B cell (primary cell): Measurements from ENCODE around the gene SMIM26. TPM values are rescaled to one million over a fixed set of nuclear protein-coding genes. Genes with fewer than 3 reads are reported as not detected.

Source experiments
- ATAC-seq: fragments of 200-7000 bp; cut with Tn5 transposase; one replicate; pipeline ENCODE4 v1.10.0; 2021; ENCODE audit warnings: low read depth, mild to moderate bottlenecking, moderate number of reproducible peaks, moderate library complexity
- CTCF ChIA-PET: fragments of 350-600 bp; sonication (Branson Sonifier 250); formaldehyde crosslinking; loops from one replicate; lab custom pipeline; 2021; ENCODE audit warnings: antibody characterized with exemption, inconsistent platforms; lab: Charles Lee
- POLR2A ChIA-PET: fragments of 350-600 bp; sonication (Branson Sonifier 250); formaldehyde crosslinking; loops from one replicate; lab custom pipeline; 2021; ENCODE audit warnings: antibody characterized with exemption; lab: Charles Lee
- DNase-seq: peaks from one replicate; pipeline ENCODE4 v3.0.0; 2013
- H2AFZ ChIP-seq: 2 replicates; pipeline ENCODE4 v1.6.1; 2012; ENCODE audit warnings: mild to moderate bottlenecking, low read depth, low read length; ENCODE audit not compliant: insufficient read depth, poor library complexity, severe bottlenecking
- H3K27ac ChIP-seq, 2 donors: 1 replicate in 1 of 2; 2 replicates in 1 of 2; pipeline ENCODE4 v1.5.1; 2012 to 2013; ENCODE audit warnings: low read length in 2 of 2, mild to moderate bottlenecking in 2 of 2, moderate library complexity in 1 of 2
- H3K27me3 ChIP-seq, 4 experiments: fragments of 200-600 bp in 1 of 4; sonication (generic) in 1 of 4; replicated peaks in 1 of 4; 1 replicate in 2 of 4; 2 replicates in 2 of 4; pipeline versions ENCODE4 v1.6.1 to v1.7.0; 2013 to 2016; ENCODE audit warnings: low read length in 3 of 4, mild to moderate bottlenecking in 2 of 4, mixed read lengths in 1 of 4, moderate library complexity in 1 of 4; ENCODE audit not compliant: insufficient read depth in 4 of 4, control insufficient read depth in 3 of 4; ENCODE audit errors: control extremely low read depth in 1 of 4
- H3K36me3 ChIP-seq, 2 experiments: replicated peaks in 1 of 2; 1 replicate in 1 of 2; 2 replicates in 1 of 2; pipeline versions ENCODE4 v1.6.1 to v1.7.1; 2013; ENCODE audit warnings: low read length in 1 of 2; ENCODE audit not compliant: insufficient read depth in 2 of 2, control insufficient read depth in 1 of 2; ENCODE audit errors: control extremely low read depth in 1 of 2, extremely low read depth in 1 of 2
- H3K4me1 ChIP-seq, 2 donors: fragments of 200-600 bp in 1 of 2; sonication (generic) in 1 of 2; 1 replicate in 1 of 2; 2 replicates in 1 of 2; pipeline versions ENCODE4 v1.5.1 to v1.6.1; 2013 to 2017; ENCODE audit warnings: low read length in 2 of 2; ENCODE audit not compliant: control insufficient read depth in 2 of 2, insufficient read depth in 2 of 2
- H3K4me2 ChIP-seq: replicated peaks from 2 replicates; pipeline ENCODE3; 2012; ENCODE audit warnings: mild to moderate bottlenecking, low read depth, low read length; ENCODE audit not compliant: poor library complexity, severe bottlenecking
- H3K4me3 ChIP-seq, 5 experiments: fragments of 200-600 bp in 1 of 5; sonication (generic) in 1 of 5; 1 replicate in 3 of 5; 2 replicates in 2 of 5; pipeline versions ENCODE4 v1.5.1 to v1.7.0; 2011 to 2016; ENCODE audit warnings: low read length in 4 of 5, mild to moderate bottlenecking in 4 of 5, low read depth in 2 of 5, control low read depth in 1 of 5, moderate library complexity in 1 of 5; ENCODE audit not compliant: insufficient read depth in 1 of 5; ENCODE audit errors: control extremely low read depth in 1 of 5, extremely low read depth in 1 of 5
- H3K79me2 ChIP-seq: fragments of 200-600 bp; sonication (generic); one replicate; pipeline ENCODE4 v1.6.0; 2016; ENCODE audit warnings: low read length; ENCODE audit not compliant: control insufficient read depth, insufficient read depth
- H3K9ac ChIP-seq: fragments of 200-600 bp; sonication (generic); 2 replicates; pipeline ENCODE4 v1.6.1; 2017; ENCODE audit warnings: mild to moderate bottlenecking, low read length, moderate library complexity
- H3K9me3 ChIP-seq, 3 donors: one replicate each; pipeline versions ENCODE4 v1.6.1 to v1.7.1; 2013; ENCODE audit warnings: low read length in 2 of 3; ENCODE audit not compliant: control insufficient read depth in 2 of 3, insufficient read depth in 1 of 3; ENCODE audit errors: control extremely low read depth in 1 of 3
- H4K20me1 ChIP-seq: 2 replicates; pipeline ENCODE4 v1.6.0; 2012; ENCODE audit warnings: mild to moderate bottlenecking, low read length; ENCODE audit not compliant: insufficient read depth, control insufficient read depth, poor library complexity, severe bottlenecking
- H3K27ac Mint-ChIP-seq: one replicate; pipeline ENCODE4 v1.8.0; 2021; ENCODE audit warnings: mixed read lengths
- H3K27me3 Mint-ChIP-seq: one replicate; pipeline ENCODE4 v1.8.0; 2021; ENCODE audit warnings: mixed read lengths
- H3K4me1 Mint-ChIP-seq: one replicate; pipeline ENCODE4 v1.8.0; 2021; ENCODE audit warnings: mixed read lengths
- H3K4me3 Mint-ChIP-seq: one replicate; pipeline ENCODE4 v1.8.0; 2021; ENCODE audit warnings: mixed read lengths
- H3K9me3 Mint-ChIP-seq: one replicate; pipeline ENCODE4 v1.8.0; 2022; ENCODE audit warnings: mixed read lengths; ENCODE audit not compliant: insufficient read depth
- EZH2 ChIP-seq: IDR thresholded peaks from 2 replicates; pipeline ENCODE4 v1.6.1; 2012; ENCODE audit warnings: borderline replicate concordance, low read depth, mild to moderate bottlenecking, moderate library complexity, low read length; ENCODE audit not compliant: insufficient read depth, poor library complexity, severe bottlenecking
- WGBS: methylation state at CpG from one replicate; pipeline ENCODE4 v1.1.5; 2013; ENCODE audit warnings: missing lambda C conversion rate; ENCODE audit not compliant: insufficient coverage; 5-methylcytosine and 5-hydroxymethylcytosine counted together
- intact Hi-C: fragments of 100-400 bp; cut with micrococcal nuclease; formaldehyde crosslinking; loops from one replicate; pipeline ENCODE4 v1.10.0; 2022
- polyA plus RNA-seq: library from polyadenylated mRNA; depleted of rRNA; stranded (reverse); fragments of >200 nt; gene quantifications from 2 replicates; pipeline ENCODE4 v1.2.3, GENCODE V29; 2012
- total RNA-seq, 2 donors: library from RNA; stranded (reverse); fragments of 120-200 nt in 1 of 2; gene quantifications; 1 replicate in 1 of 2; 2 replicates in 1 of 2; pipeline versions ENCODE4 v1.2.3 to v1.2.4, GENCODE V29; 2013 to 2022
- TF ChIP-seq, protein P1 (sequence below): fragments of 200-600 bp; IDR thresholded peaks from one replicate; pipeline ENCODE4 v1.8.0; 2022; ENCODE audit warnings: antibody characterized with exemption, mild to moderate bottlenecking

Gene SMIM26
- total and polyA plus RNA-seq, 2 donors (not counting 1 experiment from before 2014, with no cell fraction given): 47.7 to 100 TPM

DNA sequence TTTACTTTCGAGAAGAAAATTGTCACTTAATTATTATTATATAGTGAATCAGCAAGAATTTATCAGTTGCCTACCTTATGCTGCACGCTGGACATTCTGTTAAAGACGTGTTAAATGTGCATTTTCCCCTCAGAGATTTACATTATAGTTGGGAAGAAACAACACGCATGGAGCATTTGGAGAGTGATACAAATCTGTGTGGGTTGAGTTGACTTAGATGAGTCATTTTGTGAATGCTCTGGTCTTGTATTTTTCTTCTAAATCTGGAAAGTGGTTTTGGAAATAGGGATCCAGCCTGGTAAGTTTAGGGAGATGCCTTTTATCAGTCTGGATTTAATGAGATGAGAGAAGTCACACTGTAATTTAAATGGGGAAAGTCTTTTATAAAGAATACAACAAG is 24.0 kb upstream of the SMIM26 start:
- H3K27me3 ChIP-seq: no peaks in the 10 kb centered on the region
- TF ChIP-seq EZH2: no peak
- peaks cover 8 to 63% of the 10 kb centered on the region in 2 experiments for H3K36me3 ChIP-seq
- H3K9ac ChIP-seq: no peak overlapping the region
- intact Hi-C loops: no loop called here
- ChIA-PET POLR2A (no interaction called here), CTCF (no interaction called here)
- no peaks in the 10 kb centered on the region for H3K27me3 Mint-ChIP-seq
- ATAC-seq: no peak
- H3K79me2 ChIP-seq: no peaks in the 10 kb centered on the region
- H3K27ac ChIP-seq: no peak overlapping the region
- no peak overlapping the region for H3K4me2 ChIP-seq
- no peaks in the 10 kb centered on the region for H3K9me3 Mint-ChIP-seq
- no peaks in the 10 kb centered on the region for H3K9me3 ChIP-seq
- no peaks in the 10 kb centered on the region for H3K4me1 ChIP-seq
- H2AFZ ChIP-seq: no peak overlapping the region
- H3K27ac Mint-ChIP-seq: no peak overlapping the region
- H3K4me3 ChIP-seq: no peak overlapping the region
- no peak for DNase-seq
- no peak overlapping the region for H3K4me3 Mint-ChIP-seq
- no peaks in the 10 kb centered on the region for H4K20me1 ChIP-seq
- 100% methylated on average over 2 of the region's 4 CpGs for WGBS
- no peaks in the 10 kb centered on the region for H3K4me1 Mint-ChIP-seq

DNA sequence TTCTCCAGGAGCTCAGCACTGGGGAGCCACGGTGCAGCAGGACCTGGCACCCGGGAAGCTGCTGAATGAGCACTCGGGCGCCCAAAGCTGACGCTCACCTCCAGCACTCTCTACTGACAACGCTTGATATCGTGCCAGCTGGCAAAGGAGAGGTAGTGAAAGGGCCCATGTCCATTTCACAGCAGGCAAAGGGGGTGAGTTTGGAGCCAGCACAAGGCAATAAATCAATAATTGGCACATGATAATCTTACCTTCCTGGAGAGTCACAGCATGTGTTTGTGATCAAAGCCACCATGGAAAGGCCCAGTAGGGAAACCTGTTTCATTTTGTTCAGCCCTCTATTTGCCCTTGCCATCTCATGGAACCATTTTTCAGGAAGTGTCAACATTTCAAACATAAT is 23.3 kb upstream of the SMIM26 start:
- Histone ChIP-seq H3K79me2 (no peaks in the 10 kb centered on the region), H3K9ac (no peak overlapping the region), H3K36me3 (peaks cover 11 to 65% of the 10 kb centered on the region in 2 experiments), H3K9me3 (no peaks in the 10 kb centered on the region), H3K4me3 (no peak overlapping the region), H2AFZ (no peak overlapping the region), H3K4me1 (no peaks in the 10 kb centered on the region), H3K27me3 (no peaks in the 10 kb centered on the region), H4K20me1 (no peaks in the 10 kb centered on the region), H3K27ac (no peak overlapping the region), H3K4me2 (no peak overlapping the region)
- H3K4me3 Mint-ChIP-seq: no peak overlapping the region
- TF ChIP-seq, protein P1, sequence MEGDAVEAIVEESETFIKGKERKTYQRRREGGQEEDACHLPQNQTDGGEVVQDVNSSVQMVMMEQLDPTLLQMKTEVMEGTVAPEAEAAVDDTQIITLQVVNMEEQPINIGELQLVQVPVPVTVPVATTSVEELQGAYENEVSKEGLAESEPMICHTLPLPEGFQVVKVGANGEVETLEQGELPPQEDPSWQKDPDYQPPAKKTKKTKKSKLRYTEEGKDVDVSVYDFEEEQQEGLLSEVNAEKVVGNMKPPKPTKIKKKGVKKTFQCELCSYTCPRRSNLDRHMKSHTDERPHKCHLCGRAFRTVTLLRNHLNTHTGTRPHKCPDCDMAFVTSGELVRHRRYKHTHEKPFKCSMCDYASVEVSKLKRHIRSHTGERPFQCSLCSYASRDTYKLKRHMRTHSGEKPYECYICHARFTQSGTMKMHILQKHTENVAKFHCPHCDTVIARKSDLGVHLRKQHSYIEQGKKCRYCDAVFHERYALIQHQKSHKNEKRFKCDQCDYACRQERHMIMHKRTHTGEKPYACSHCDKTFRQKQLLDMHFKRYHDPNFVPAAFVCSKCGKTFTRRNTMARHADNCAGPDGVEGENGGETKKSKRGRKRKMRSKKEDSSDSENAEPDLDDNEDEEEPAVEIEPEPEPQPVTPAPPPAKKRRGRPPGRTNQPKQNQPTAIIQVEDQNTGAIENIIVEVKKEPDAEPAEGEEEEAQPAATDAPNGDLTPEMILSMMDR: no peak
- no peak for TF ChIP-seq EZH2
- DNase-seq (no peak), ATAC-seq (no peak)
- POLR2A ChIA-PET: no interaction called here
- intact Hi-C loops: no loop called here
- H3K27me3 Mint-ChIP-seq: no peaks in the 10 kb centered on the region
- 96% methylated on average over 7 of the region's 7 CpGs for WGBS
- no peak overlapping the region for H3K27ac Mint-ChIP-seq
- no peaks in the 10 kb centered on the region for H3K4me1 Mint-ChIP-seq
- no peaks in the 10 kb centered on the region for H3K9me3 Mint-ChIP-seq
- CTCF ChIA-PET: no interaction called here
